Stimulated activated CD4-positive, alpha-beta T cell treated with anti-CD3 and anti-CD28 coated beads, TNF-alpha, amount 100 ng/mL, for 48 hours (primary cell): ENCODE data around the gene KRIT1.
A peak's percentile ranks its signal among the peaks of the same experiment; 100 is the strongest.
"Not testable (repeated sequence)": the region's sequence is repeated elsewhere in the genome, so short reads cannot be mapped to it uniquely, and the experiment has no call there.

Experiments
- DNase-seq, 3 donors: peaks; one replicate each; pipeline ENCODE4 v3.0.0-alpha.2; 2020; ENCODE audit warnings: low read depth in 3 of 3

KRIT1 gene

DNA sequence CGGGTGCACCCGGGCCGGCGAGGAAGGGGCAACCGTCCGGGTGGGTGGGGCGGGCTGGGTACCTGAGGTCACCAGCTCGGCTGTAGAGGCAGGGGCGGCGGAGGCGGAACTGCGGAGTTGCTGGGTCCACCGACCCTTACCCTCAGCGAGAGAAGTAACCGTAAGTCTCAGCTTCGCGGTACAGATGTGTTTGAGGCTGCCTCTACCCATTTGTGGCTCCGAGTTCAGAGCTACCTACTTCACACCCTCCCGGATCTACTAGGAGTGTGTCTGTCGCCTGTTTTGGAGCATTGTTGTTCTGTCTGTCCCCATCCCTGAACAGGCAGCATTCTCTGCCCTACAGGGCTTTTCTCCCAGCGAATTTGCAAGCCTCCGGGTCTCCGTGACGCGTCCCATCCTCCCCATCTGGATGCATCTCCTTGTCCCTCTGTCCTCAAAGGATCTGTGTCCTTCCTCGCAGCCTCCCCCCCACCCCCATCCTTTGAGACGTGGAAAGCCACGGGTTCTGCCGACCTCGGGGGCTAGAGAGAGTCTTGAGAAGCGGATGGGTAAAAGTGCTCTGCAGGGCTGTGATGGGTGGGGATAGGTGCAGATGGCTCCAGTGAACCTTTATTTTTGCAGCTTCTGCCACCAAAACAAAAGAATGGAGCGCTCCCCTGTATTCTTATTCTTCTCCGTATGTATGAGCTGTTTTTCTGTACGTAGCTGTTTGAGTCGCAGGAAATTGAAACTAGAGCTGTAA is 817 bp upstream of the KRIT1 start:
- DNase-seq: peak; percentile 6 to 12 (median 9)

DNA sequence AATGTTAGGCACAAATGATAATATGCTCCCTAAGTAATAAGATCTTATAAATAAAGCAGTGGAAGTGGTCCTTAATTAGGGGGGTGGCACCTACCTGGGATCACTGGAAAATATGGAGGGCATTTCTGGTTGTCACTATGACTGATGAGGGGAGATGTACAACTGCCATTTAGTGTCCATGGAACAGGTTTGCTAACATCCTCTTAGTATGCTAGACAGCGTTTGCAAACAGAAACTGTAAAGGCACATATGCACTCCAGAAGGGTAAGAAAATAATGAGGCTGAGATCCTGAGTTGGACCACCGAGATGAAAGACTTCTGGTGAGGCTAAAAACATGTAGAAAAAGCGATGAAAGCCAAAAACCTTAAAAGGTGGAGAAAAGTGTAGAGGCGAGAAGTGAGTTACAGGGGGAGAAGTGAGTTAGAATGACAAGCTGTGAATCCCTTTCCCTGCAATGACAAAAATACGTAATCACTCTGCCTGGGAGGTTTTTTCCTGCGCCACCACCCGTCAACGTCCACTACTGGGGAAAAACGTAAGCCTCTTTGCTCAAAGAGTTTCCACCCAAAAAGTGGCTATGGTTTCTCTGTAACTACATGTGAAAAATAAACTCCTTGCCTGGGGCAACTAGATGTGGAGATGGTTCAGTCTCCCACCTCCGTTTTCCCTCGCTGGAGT is 767 bp downstream of the KRIT1 start:
- DNase-seq: no peak

DNA sequence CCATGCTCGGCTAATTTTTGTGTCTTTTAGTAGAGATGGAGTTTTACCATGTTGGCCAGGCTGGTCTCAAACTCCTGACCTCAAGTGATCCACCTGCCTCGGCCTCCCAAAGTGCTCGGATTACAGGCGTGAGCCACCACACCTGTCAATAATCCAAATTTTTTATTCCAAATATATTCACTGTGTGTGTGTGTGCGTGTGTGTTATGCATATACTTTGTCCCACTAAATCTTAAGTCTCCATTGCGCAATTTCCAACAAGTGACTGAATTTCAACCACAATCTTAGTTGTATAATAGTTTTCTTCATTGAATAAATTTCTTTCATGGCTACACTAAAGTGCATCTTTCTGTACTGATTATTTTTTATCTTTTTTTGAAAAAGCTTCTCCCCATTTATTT is 2.7 kb downstream of the KRIT1 start:
- DNase-seq: no peak

DNA sequence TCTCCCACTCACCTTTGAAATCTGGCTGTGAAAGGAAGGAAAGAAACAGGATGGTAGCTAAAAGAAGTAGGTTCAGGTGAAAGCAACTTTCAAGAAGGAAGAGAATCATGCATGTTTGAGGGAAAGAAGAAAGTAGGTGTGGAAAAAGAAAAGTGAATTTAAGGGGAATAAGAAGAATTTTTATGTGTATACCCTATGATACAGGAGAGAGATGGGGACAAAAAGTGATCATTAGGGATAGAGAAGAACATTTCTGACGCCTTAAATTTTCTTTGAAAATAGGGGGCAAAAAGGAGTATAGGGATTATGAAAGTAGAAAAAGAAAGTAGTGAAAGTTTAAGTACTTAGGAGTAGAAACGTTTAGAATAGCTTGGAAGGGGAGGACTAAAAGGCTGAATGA is 15.2 kb downstream of the KRIT1 start:
- DNase-seq: no peak

DNA sequence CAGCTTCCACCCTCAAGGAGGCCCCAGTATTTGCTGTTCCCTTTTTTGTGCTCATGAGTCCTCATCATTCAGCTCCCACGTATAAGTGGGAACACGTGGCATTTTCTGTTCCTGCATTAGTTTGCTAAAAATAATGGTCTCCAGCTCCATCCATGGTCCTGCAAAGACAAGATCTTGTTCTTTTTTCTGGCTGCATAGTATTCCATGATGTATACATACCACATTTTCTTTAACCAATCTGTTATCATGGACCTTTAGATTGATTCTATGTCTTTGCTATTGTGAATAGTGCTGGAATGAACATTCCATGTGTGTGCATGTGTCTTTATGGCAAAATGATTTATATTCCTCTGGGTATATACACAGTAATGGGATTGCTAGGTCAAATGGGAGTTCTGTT is 17.0 kb downstream of the KRIT1 start:
- DNase-seq: no peak

DNA sequence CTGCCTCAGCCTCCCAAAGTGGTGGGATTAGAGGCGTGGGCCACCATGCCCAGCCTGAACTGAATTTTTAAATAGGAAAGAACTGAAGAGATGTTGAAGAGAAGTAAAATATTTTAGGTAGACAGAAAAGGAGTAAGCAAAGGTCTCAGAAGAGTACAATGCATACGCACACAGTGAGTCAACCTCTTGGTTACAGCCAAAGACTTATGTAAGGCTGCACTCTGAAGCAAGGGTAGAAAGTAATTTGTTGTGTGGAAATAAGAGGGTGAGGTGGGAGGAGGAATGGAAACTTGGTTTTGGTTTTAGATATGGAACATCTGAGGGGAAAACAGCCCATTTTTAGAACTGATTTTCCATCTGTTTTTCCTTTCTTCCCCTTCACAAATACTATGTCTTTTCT is 17.6 kb downstream of the KRIT1 start:
- DNase-seq: no peak

DNA sequence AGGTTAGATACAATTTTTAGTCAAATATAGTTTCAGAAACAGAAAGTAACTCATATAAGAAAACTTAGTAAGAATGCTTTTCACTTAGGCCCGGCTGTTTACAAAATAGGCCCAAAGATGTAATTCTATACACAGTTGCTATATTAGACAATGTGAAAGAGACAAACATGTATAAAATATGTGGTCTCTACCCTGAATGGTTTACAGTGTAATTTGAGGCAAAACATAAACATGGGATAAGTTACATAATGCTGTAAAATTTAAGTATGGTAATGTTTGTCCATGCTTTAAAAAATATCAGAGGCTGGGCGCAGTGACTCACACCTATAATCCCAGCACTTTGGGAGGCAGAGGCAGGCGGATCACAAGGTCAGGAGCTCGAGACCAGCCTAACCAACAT is 18.7 kb downstream of the KRIT1 start:
- DNase-seq: no peak

DNA sequence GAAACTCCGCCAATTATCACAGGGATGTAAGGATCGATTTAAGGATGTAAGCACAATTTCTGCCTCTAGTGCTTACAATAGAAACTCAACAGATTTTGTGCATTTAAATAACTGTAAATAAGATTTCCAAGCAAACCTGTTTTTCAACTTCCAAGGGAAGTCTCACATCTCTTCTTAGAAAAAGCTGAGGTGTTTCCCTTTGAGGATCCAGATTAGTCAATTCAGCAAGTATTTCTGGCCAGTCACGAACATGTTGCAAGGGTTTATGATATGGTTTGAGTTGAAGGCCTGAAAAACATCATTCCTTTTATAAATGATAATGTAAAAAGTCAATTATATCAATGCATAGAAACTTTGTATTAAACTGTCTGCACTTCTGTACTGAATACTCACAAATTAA is 23.9 kb downstream of the KRIT1 start:
- DNase-seq: no peak

DNA sequence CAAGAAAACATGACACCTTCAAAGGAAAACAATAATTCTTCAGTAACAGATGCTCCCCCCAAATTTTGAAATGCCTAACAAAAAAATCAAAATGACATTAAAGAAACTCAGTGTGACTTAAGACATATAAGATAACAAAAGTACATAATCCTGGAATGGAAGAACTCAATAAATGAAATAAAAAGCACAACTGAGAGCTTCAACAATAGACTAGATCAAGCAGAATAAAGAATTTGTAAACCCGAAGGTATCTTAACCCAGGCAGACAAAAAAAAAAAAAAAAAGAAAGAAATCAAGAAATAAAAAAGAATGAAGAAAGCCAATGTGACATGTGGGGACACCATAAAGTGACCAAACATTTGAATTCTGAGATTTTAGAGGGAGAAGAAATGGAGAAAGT is 39.0 kb downstream of the KRIT1 start:
- no peak for DNase-seq

DNA sequence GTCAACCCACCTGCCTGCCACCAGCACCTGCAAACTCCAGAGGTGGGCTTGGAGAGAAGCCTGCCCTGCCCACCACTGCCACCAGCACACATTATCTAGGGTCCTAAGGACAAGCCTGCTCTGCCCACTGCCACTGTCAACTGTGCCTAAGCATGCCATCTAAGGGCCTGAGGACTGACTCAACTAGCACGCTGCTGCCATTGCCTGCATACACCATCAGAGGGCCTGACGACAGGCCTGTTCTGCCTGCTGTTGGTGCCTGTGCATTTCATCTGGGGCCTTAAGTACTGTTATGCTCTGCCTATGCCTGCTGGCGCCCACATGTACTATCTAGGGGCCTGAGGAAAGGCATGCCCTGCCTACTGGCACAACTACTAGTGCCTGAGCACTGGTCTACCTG is 39.7 kb downstream of the KRIT1 start:
- DNase-seq: no peak

DNA sequence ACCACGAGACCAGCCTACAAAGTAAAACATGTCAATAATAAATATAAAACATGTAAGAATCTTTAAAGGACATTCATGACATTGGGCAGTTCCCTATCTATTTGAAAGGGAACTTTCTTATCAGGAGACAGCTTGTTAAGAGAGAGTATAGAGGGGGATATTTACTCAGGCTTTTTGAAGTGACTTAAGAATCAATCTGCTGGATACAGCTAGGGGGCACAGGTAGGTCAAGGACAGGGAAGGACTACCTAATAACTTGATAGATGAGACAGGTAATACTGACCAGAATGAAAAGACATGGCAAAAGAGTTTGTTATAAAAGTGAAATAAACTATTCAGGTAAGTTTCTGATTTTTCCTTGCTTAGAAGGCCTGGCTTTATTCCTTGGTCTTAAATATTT is 44.9 kb downstream of the KRIT1 start:
- DNase-seq: no peak

DNA sequence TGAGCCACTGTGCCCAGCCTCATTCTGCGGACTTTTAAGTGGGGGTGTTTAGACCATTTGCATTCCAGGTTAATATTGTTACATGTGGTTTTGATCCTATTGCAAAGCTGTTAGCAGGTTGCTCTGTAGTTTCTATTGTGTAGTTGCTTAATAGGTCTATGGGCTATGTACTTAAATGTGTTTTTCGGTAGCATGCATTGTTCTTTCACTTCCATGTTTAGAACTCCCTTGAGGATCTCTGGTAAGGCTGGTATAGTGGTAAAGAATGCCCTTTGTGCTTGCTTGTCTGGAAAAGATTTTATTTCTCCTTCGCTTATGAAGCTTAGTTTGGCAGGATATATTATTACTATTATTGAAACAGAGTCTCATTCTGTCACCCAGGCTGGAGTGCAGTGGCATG is 53.4 kb downstream of the KRIT1 start:
- no peak for DNase-seq

DNA sequence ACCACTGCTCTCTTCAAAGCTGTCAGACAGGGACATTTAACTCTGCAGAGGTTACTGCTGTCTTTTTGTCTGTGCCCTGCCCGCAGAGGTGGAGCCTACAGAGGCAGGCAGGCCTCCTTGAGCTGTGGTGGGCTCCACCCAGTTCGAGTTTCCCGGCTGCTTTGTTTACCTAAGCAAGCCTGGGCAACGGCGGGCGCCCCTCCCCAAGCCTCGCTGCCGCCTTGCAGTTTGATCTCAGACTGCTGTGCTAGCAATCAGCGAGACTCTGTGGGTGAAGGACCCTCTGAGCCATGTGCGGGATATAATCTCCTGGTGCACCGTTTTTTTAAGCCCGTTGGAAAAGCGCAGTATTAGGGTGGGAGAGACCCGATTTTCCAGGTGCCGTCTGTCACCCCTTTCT is 56.5 kb downstream of the KRIT1 start:
- not testable (repeated sequence) for DNase-seq

DNA sequence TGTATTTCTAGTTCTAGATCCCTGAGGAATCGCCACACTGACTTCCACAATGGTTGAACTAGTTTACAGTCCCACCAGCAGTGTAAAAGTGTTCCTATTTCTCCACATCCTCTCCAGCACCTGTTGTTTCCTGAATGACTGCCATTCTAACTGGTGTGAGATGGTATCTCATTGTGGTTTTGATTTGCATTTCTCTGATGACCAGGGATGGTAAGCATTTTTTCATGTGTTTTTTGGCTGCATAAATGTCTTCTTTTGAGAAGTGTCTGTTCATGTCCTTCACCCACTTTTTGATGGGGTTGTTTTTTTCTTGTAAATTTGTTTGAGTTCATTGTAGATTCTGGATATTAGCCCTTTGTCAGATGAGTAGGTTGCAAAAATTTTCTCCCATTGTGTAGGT is 61.4 kb downstream of the KRIT1 start:
- not testable (repeated sequence) for DNase-seq

DNA sequence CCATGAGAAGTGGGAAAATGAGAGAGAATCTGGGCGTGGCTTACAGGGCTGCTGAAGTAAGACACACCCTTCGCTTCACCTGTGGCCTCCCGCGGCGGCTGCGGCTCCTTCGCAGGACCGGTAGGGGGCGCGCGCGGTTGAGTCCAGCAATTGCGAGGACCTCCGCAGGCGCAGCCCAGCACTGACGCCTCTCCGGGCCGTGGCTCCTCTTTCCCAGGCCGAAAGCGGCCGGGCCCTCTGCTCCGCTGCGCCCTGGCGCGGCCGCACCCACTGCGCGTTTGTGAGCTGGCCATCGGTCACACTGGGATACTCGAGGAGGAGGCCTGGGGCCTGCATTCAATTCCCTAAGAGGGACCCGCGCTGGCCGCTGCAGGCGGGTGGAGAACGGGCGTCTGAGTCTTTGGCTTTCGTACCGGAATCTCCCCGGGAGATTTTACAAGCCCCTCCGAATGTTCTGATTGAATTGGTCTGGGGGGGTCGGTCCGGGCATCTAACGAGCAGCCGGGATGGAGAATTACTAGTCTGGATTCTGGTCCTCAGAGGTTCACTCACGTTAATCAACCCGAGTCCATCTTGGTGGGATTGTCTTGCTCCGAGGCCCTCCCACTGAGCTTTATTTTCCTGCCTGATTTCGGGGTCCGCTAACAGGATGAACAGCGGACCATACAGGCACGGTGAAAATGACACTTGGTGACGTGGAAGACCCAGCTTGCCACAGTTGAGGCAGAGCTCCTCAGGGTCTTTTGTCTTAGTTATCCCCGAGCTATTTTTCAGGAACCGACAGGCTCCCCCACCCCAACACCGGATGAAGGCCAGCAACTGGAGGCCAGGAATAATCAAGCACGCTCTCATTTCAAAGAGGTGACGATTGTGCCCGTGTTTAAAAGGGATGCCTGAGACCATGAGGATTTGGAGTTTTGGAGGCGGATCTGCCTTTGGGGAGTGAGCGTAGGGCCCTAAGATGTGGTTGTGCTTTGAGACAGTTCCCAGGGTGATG is 66.5 kb downstream of the KRIT1 start, which contains the start of gene LRRD1:
Gene LRRD1, minus strand, starts transcription at position 215 of the 997 bp plus-strand sequence. CDS start 13,940 bp downstream, outside the sequence.
- peak; percentile 82 to 84 (median 83) for DNase-seq

DNA sequence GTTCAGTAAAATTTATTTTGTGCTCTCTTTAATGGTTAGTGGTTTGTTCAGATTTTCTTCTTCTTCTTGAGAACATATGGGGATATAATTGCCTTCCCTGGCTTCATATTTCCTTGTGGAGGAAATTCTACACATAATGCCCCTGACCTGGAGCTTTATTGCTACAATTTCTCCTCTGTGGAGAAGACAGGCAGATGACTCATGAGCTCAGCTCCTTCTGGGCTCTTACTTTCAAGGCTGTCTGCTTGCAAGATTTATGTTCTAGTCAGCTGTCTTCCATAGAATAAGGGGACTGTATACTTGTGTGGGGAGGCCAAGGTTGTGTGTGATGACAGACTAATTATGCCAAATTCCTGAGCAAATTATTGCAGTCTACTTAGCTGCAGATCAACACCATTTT is 68.4 kb downstream of the KRIT1 start:
- DNase-seq: no peak

DNA sequence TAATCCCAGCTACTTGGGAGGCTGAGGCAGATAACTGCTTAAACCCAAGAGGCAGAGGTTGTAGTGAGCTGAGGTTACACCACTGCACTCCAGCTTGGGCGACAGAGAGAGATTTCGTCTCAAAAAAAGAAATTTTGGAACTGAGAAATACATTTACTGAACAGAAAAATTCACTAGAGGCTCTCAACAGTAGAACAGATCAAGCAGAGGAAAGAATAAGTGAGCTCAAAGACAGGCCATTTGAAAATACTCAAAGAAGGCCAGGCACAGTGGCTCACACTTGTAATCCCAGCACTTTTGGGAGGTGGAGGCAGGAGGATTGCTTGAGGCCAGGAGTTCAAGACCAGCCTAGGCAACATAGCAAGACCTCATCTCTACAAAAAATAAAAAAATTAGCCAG is 76.2 kb downstream of the KRIT1 start:
- DNase-seq: not testable (repeated sequence)

DNA sequence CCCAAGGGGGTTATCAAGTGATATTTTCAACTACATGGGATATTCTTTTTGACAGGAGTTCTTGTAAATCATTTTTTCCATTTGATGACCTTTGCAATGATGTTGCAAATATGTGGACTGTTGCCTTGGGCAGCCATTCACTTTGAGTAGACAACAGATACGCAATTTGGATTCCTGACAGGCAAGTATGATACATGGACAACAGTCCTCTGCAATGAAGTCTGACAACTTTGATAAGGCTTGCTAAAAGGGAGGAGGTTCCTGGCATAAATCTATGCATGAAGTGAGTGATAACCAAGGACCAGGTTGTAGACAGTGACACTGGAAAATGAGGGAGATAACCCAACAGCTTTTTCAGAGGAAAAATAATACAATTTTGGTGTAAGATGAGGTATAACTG is 84.4 kb downstream of the KRIT1 start:
- no peak for DNase-seq

DNA sequence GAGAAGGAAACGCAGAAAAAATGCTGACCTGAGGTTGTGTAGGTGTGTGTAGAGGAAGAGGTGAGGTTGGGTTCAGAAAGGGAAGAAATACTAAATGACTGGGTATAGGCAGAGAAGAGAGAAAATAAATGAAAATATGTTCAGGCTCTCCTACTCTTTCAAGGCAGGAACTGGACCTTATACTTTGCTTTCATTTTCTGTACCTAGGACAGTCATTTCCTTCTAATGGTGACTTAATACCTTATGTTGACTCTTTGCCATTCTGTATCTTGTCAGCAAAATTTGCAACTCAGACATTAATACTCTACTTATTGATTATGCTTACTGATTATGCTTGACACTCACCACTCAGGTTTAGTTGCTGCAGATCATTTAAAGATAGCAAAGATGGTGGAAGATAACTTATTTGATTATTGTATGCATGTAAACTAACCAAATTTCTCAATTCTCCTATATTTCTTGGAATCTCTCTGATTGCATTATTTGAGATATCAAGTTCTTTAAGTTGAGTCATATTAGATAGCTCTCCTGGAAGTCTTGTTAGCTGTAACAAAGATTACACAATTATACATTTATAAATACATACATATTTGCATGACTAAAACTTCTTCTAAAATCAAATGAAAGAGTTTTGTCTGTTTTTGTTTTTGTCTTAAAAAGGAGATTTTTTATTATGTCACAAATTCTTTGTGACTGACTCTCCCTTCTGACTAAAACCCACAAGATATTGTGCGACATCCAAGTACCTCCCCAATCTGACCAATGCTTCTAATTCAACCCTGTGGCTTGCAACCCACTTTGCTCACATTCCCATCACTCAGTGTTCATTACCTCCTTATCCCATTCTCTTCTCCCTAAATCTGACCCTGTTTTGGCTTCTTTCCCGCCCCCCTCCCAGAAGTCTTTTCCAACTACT is 86.8 kb downstream of the KRIT1 start:
- no peak for DNase-seq

DNA sequence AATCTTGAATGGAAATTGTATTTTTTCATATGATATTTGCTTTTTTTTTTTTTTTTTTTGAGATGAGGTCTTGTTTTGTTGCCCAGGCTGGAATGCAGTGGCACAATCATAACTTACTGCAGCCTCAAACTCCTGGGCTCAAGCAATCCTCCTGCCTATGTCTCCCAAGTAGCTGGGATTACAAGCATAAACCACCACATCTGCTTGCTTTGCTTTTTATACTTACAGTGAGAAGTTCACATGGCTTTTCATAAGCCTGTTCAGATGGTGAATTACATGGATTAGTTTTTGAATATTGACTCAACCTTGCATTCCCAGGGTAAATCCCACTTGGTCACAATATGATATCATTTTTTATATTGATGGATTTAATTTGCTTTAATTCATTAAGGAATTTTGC is 88.7 kb downstream of the KRIT1 start:
- no peak for DNase-seq

DNA sequence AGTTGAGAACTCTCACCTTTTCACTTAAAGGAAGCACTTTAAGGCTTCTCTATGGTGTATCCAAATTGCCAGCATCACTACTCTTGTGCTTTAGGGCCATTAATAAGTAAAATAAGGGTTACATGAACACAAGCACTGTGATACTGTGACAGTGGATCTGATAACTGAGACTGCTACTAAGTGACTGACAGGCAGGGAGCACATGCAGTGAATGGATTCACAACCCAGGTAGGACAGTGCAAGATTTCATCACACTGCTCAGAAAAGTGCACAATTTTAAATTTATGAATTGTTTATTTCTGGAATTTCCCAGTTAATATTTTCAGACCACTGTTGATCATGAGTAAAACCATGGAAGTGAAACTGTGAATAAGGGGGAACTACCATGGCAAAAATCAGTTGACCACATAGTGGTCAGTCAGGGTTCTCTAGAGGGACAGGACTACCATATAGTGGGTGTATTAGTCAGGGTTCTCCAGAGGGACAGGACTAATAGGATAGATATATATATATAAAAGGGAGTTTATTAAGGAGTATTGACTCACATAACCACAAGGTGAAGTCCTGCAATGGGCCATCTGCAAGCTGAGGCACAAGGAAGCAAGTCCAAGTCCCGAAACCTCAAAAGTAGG is 90.5 kb downstream of the KRIT1 start:
- no peak for DNase-seq
